Measurements from ENCODE around the gene FXR2. TPM values are rescaled to one million over a fixed set of nuclear protein-coding genes. Genes with fewer than 3 reads are reported as not detected.

The FXR2 gene
- total and polyA plus RNA-seq, 9 of the 15 experiments (the other 6 are each of a cell fraction or from before 2014, with no cell fraction given) = 2.0 to 49.3 (median 24.5) TPM

- TF ChIP-seq ETS1 (conservative IDR thresholded peaks at IDR 0.05; ENCODE audit: control insufficient read depth, low read depth, low read length) (peak; percentile 45; the same call in 1 of the 2 replicates), ZNF766 (CRISPR knock-in tag; conservative IDR thresholded peaks at IDR 0.05) (0 out of 2 replicates have a peak, but pooled peaks have one; percentile 15), ARID4B (CRISPR knock-in tag; IDR thresholded peaks at IDR 0.05) (peak; percentile 91), SP2 (IDR thresholded peaks at IDR 0.05; ENCODE audit: extremely low read depth, low read depth, low read length, poor library complexity, severe bottlenecking) (no peak), PYGO2 (tag; IDR thresholded peaks at IDR 0.05) (no peak), ARID2 (IDR thresholded peaks at IDR 0.05) (no peak), SIN3A (IDR thresholded peaks at IDR 0.05; ENCODE audit: borderline replicate concordance in 2 of 2, control insufficient read depth in 1 of 2, low read depth in 2 of 2, low read length in 2 of 2) (peak; percentile 89 to 93; a peak in 3 of 4 replicates), ATF7 (IDR thresholded peaks at IDR 0.05) (peak; percentile 70), SAP30 (IDR thresholded peaks at IDR 0.05; ENCODE audit: borderline replicate concordance, insufficient read depth, low read depth, low read length, poor library complexity, severe bottlenecking) (peak; percentile 92), YY1 (IDR thresholded peaks at IDR 0.05; ENCODE audit: borderline replicate concordance in 1 of 3, control insufficient read depth in 1 of 3, extremely low read depth in 1 of 3, insufficient read depth in 3 of 3, insufficient read length in 1 of 3, insufficient replicate concordance in 2 of 3, low read depth in 1 of 3, low read length in 2 of 3) (peak in 1 of 3 experiments; percentile 15), POLR2AphosphoS5 (IDR thresholded peaks at IDR 0.05; ENCODE audit: control insufficient read depth, insufficient read depth, low read depth, low read length) (peak; percentile 66; the same call in 1 of the 2 replicates), MAX (CRISPR knock-in tag; IDR thresholded peaks at IDR 0.05) (peak; percentile 88), MEF2A (IDR thresholded peaks at IDR 0.05; ENCODE audit: control insufficient read depth, low read depth, low read length) (no peak)
- TF ChIP-seq, protein P1, sequence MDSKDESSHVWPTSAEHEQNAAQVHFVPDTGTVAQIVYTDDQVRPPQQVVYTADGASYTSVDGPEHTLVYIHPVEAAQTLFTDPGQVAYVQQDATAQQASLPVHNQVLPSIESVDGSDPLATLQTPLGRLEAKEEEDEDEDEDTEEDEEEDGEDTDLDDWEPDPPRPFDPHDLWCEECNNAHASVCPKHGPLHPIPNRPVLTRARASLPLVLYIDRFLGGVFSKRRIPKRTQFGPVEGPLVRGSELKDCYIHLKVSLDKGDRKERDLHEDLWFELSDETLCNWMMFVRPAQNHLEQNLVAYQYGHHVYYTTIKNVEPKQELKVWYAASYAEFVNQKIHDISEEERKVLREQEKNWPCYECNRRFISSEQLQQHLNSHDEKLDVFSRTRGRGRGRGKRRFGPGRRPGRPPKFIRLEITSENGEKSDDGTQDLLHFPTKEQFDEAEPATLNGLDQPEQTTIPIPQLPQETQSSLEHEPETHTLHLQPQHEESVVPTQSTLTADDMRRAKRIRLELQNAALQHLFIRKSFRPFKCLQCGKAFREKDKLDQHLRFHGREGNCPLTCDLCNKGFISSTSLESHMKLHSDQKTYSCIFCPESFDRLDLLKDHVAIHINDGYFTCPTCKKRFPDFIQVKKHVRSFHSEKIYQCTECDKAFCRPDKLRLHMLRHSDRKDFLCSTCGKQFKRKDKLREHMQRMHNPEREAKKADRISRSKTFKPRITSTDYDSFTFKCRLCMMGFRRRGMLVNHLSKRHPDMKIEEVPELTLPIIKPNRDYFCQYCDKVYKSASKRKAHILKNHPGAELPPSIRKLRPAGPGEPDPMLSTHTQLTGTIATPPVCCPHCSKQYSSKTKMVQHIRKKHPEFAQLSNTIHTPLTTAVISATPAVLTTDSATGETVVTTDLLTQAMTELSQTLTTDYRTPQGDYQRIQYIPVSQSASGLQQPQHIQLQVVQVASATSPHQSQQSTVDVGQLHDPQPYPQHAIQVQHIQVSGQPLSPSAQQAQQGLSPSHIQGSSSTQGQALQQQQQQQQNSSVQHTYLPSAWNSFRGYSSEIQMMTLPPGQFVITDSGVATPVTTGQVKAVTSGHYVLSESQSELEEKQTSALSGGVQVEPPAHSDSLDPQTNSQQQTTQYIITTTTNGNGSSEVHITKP (IDR thresholded peaks at IDR 0.05; ENCODE audit: partially characterized antibody) = peak; percentile 96
These were observed 41.2 kb downstream of the FXR2 start (continued) for GRCh38 chr17:7573324-7574080.

Measured in K562 (cell line).